Activated T-helper 2 cell treated with anti-CD3 and anti-CD28 coated beads, Interferon-gamma antibody, Interleukin-2, Interleukin-4, amounts not matched to agents 10 μg/mL and 5 μg/mL and 100 μg/mL, durations not matched to agents 14 hours and 24 hours and 36 hours (primary cell): ENCODE data around the gene FOXO3. TPM values are rescaled to one million over a fixed set of nuclear protein-coding genes. Genes with fewer than 3 reads are reported as not detected.
"Not testable (repeated sequence)": the region's sequence is repeated elsewhere in the genome, so short reads cannot be mapped to it uniquely, and the experiment has no call there.

Source experiments
- DNase-seq: peaks from one replicate; pipeline ENCODE4 v3.0.0; 2021; ENCODE audit warnings: low spot score
- H3K27ac Mint-ChIP-seq: one replicate; pipeline ENCODE4 v1.8.0; 2021; ENCODE audit warnings: mixed read lengths
- H3K27me3 Mint-ChIP-seq: one replicate; pipeline ENCODE4 v1.8.0; 2021; ENCODE audit warnings: low read depth, mixed read lengths
- H3K36me3 Mint-ChIP-seq: one replicate; pipeline ENCODE4 v1.8.0; 2021; ENCODE audit warnings: low read depth, mixed read lengths
- H3K4me1 Mint-ChIP-seq: one replicate; pipeline ENCODE4 v1.8.0; 2021; ENCODE audit warnings: low read depth, mixed read lengths
- H3K4me3 Mint-ChIP-seq: one replicate; pipeline ENCODE4 v1.8.0; 2021; ENCODE audit warnings: low read depth, mild to moderate bottlenecking, moderate library complexity, mixed read lengths
- H3K9me3 Mint-ChIP-seq: one replicate; pipeline ENCODE4 v1.8.0; 2021; ENCODE audit warnings: mixed read lengths
- intact Hi-C: fragments of 100-400 bp; cut with micrococcal nuclease; formaldehyde crosslinking; loops from one replicate; pipeline ENCODE4 v1.15.1; 2023
- total RNA-seq: library from RNA; stranded (reverse); gene quantifications from 2 replicates; pipeline ENCODE4 v1.2.3, GENCODE V29; 2022

The FOXO3 gene
- total RNA-seq, 1 donor from 2014 or later = 4.7 TPM

DNA sequence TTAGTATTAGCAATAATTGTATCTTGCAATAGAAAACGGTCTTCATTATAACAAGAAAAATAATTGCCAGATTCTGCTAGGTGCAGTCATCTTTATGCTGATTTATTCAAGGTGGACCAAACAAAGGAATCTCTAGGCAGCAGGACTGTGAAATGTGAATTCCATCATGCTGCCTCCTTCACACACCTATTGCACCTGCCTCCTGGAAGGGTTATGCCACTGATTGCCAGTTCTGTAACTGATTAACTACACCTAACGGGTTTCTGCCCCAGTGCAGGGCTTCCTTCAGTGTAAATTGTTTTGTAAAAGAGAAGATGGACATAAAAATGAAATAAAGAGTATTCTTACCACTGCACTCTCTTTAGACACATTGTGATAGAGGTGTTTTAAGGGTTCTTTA is 96.1 kb downstream of the FOXO3 start:
- Mint-ChIP-seq H3K4me3 (no peak overlapping the region), H3K36me3 (no peaks in the 10 kb centered on the region), H3K27ac (no peak overlapping the region), H3K27me3 (peaks cover 4% of the 10 kb centered on the region), H3K4me1 (peaks cover 8% of the 10 kb centered on the region), H3K9me3 (no peaks in the 10 kb centered on the region)
- intact Hi-C loops = no loop called here
- no peak for DNase-seq

DNA sequence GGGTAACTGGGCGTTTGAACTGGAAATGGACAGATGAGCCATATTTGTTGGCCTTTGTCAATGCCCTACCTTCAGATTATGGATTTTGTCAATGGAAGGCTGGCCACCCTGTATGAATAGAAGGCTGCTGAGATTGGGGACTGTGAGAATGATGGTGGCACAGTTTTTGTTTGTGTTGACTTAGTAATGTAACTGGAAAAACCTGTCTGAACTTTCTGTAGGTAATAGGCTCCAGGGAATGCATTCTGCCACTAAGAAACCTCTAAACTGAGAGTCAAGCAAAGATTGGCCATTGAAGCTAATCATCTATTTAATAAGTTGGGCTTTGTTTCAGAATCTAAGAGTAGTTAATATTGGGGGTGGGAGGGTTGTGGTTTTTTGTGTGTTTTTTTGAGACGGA is 97.5 kb downstream of the FOXO3 start:
- peaks cover 4% of the 10 kb centered on the region for H3K27me3 Mint-ChIP-seq
- intact Hi-C loops = no loop called here
- H3K4me3 Mint-ChIP-seq = no peak overlapping the region
- H3K36me3 Mint-ChIP-seq = no peaks in the 10 kb centered on the region
- H3K9me3 Mint-ChIP-seq = no peaks in the 10 kb centered on the region
- no peak for DNase-seq
- H3K4me1 Mint-ChIP-seq = peaks cover 8% of the 10 kb centered on the region
- no peak overlapping the region for H3K27ac Mint-ChIP-seq

DNA sequence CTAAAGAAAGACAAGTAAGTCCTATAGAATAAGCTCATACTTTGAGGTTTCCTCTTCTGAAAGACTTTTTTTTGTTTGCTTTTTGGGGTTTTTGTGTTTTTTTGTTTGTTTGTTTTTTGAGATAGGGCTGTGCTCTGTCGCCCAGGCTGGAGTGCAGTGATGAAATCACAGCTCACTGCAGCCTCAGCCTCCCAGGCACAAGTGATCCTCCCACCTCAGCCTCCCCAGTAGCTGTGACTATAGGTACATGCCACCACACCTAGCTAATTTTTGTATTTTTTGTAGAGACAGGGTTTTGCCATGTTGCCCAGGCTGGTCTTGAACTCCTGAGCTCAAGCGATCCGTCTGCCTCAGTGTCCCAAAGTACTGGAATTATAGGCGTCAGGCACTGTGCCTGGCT is 98.1 kb downstream of the FOXO3 start:
- H3K27ac Mint-ChIP-seq, H3K27me3 Mint-ChIP-seq, H3K36me3 Mint-ChIP-seq, H3K4me3 Mint-ChIP-seq, H3K9me3 Mint-ChIP-seq, intact Hi-C loops, H3K4me1 Mint-ChIP-seq, DNase-seq: not testable (repeated sequence)

DNA sequence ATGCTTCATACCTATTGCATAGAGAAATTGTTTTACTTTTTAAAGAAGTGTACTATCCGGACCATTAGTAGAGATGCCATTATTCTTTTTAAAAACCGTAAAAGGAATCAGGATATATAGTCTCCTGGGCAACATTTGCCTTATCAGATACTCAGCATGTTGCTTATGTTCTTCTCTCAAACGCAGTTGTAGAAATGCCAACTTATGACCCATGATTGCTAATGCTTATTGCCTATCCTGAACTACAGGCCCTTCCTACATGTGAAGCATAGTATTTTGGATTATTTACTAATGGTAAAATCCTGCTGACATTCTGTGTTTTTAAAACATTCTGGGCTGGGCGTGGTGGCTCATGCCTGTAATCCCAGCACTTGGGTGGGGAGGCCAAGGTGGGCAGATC is 99.5 kb downstream of the FOXO3 start:
- intact Hi-C loops = no loop called here
- Mint-ChIP-seq H3K36me3 (peaks cover 5% of the 10 kb centered on the region), H3K27me3 (peaks cover 4% of the 10 kb centered on the region), H3K4me3 (no peak overlapping the region), H3K27ac (no peak overlapping the region), H3K9me3 (no peaks in the 10 kb centered on the region), H3K4me1 (peaks cover 1% of the 10 kb centered on the region)
- no peak for DNase-seq

DNA sequence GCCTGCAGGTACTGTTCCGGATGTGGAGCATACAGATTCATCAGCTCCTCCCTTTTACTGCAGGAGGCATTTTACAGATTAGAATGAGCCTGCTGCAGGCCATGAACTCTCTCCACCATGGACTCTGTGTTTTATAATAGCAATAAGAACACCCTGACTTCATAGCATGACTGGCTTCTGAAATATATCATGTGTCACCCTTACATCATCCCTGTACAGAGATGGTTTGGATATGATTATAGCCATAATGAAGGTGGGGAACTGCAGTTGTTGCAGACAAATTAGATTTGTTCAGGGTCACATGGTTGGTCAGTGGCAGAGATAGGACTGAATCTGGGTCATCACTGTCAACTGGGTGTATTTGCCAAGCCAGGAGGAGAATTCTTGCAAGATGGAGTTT is 100.7 kb downstream of the FOXO3 start:
- DNase-seq = no peak
- H3K4me3 Mint-ChIP-seq = no peak overlapping the region
- H3K36me3 Mint-ChIP-seq = peaks cover 5% of the 10 kb centered on the region
- peaks cover 4% of the 10 kb centered on the region for H3K27me3 Mint-ChIP-seq
- no peak overlapping the region for H3K27ac Mint-ChIP-seq
- no peaks in the 10 kb centered on the region for H3K9me3 Mint-ChIP-seq
- intact Hi-C loops = no loop called here
- H3K4me1 Mint-ChIP-seq = peaks cover 6% of the 10 kb centered on the region

DNA sequence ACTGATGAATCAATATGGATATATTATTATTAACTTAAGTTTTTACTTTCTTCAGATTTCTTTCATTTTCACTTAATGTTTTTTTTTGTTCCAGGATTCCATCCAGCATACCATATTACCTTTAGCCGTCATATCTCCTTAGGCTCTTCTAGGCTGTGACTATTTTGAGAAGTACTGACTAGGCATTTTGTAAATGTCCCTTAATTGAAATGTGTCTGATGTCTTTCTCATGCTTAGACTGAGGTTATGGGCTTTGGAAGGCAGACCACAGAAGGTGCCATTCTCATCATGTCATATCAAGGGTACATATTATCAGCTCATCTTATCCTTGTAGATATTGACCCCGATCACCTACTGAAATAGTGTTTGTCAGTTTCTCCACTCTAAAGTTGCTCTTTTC is 101.3 kb downstream of the FOXO3 start:
- Mint-ChIP-seq H3K4me1 (peaks cover 11% of the 10 kb centered on the region), H3K27ac (no peak overlapping the region), H3K36me3 (peaks cover 5% of the 10 kb centered on the region), H3K27me3 (peaks cover 6% of the 10 kb centered on the region), H3K4me3 (no peak overlapping the region), H3K9me3 (no peaks in the 10 kb centered on the region)
- intact Hi-C loops = no loop called here
- DNase-seq = no peak

DNA sequence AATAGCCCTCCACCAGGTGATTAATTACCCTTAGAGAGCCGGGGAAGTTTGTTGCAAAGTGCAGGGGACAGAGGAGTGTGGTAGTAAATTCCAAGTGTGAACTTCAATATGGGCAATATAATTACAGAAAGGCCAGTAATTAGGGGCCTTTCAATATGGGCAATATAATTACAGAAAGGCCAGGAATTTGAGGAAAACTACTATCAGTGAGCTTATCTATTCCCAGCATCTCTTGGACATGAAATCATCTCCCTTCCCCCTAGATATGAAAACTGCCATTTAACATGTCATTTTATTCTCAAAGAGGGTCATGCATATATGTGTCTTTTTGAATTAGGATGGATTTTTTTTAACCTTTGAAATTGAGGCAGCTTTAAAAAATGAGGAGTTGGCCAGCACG is 102.0 kb downstream of the FOXO3 start:
- intact Hi-C loops = no loop called here

DNA sequence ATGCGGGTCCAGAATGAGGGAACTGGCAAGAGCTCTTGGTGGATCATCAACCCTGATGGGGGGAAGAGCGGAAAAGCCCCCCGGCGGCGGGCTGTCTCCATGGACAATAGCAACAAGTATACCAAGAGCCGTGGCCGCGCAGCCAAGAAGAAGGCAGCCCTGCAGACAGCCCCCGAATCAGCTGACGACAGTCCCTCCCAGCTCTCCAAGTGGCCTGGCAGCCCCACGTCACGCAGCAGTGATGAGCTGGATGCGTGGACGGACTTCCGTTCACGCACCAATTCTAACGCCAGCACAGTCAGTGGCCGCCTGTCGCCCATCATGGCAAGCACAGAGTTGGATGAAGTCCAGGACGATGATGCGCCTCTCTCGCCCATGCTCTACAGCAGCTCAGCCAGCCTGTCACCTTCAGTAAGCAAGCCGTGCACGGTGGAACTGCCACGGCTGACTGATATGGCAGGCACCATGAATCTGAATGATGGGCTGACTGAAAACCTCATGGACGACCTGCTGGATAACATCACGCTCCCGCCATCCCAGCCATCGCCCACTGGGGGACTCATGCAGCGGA is 102.9 kb downstream of the FOXO3 start:
- DNase-seq, H3K27me3 Mint-ChIP-seq, H3K4me3 Mint-ChIP-seq, intact Hi-C loops, H3K36me3 Mint-ChIP-seq, H3K27ac Mint-ChIP-seq, H3K9me3 Mint-ChIP-seq: not testable (repeated sequence)
- H3K4me1 Mint-ChIP-seq = peaks cover 19% of the 10 kb centered on the region

More for the DNA sequence above, 102.0 kb downstream of the FOXO3 start:
- peaks cover 5% of the 10 kb centered on the region for H3K36me3 Mint-ChIP-seq
- H3K4me1 Mint-ChIP-seq = peaks cover 19% of the 10 kb centered on the region
- no peak overlapping the region for H3K4me3 Mint-ChIP-seq
- no peaks in the 10 kb centered on the region for H3K9me3 Mint-ChIP-seq
- H3K27me3 Mint-ChIP-seq = peaks cover 6% of the 10 kb centered on the region
- no peak for DNase-seq
- H3K27ac Mint-ChIP-seq = no peak overlapping the region

DNA sequence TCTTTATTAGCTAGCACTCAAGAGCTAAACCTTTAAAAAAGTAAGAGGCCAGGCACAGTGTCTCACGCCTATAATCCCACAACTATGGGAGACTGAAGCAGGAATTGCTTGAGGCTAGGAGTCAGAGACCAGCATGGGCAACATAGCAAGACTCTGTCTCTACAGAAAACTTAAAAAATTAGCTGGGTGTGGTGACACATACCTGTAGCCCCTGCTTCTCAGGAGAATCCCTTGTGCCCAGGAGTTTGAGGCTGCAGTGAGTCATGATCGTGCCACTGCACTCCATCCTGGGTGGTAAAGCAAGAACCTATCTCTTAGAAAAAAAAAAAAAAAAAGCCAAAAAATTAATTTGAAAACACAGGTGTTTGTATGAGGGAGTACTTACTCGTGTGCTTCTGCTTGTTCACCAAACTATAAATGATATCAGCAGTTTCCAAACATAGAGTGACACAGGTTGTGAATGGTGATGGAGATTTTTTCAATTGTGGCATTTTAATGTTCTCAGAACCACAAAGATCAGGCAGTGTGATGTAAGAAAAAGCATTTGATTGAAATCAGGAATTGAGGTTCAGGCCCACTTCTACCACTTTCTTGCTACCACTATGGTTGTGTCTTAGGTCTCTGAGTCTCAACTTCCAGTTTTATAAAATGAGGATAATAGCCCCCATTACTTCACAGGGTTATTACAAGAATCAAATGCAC is 104.9 kb downstream of the FOXO3 start:
- H3K36me3 Mint-ChIP-seq = peaks cover 9% of the 10 kb centered on the region
- intact Hi-C loops = loop anchor here (5.0 kb wide), 1 partner anchor 33 kb away; no protein-coding TSS in a partner anchor
- peaks cover 19% of the 10 kb centered on the region for H3K4me1 Mint-ChIP-seq
- no peak for DNase-seq
- no peak overlapping the region for H3K4me3 Mint-ChIP-seq
- H3K9me3 Mint-ChIP-seq = no peaks in the 10 kb centered on the region
- peaks cover 2% of the 10 kb centered on the region for H3K27me3 Mint-ChIP-seq
- no peak overlapping the region for H3K27ac Mint-ChIP-seq

DNA sequence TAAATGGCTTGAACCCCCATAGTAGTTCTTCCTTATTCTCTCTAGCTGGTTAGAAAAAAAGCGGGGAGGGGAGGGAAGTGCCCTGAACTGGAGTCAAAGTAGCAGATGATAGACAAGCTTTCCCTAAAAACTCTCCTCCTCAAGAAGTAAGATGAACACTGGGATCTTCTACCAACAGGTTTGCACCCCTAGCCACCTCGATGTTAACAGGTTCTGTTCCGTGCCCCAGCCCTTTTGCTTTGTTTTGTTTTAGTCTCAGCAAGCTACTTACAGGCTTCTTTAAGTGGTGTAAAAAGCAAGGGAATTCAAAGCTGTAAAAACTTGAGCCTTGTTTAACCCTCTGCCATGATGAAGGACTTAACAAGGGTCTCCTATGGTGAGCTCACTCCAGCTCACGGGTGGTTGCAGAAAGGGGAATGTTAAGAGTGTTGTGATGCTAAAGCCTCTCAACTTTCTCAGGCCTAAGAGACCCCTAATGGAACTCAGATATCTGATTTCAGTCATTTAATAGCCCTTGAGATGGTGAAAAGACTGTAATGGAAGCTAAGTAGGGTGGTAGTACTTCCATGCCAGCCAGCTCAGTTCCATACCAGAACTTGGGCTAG is 106.0 kb downstream of the FOXO3 start:
- Mint-ChIP-seq H3K27me3 (peaks cover 2% of the 10 kb centered on the region), H3K4me3 (no peak overlapping the region), H3K27ac (no peak overlapping the region), H3K9me3 (no peaks in the 10 kb centered on the region), H3K36me3 (peaks cover 9% of the 10 kb centered on the region), H3K4me1 (peaks cover 18% of the 10 kb centered on the region)
- DNase-seq = no peak
- intact Hi-C loops = loop anchor here (5.0 kb wide), 1 partner anchor 34 kb away; no protein-coding TSS in a partner anchor

DNA sequence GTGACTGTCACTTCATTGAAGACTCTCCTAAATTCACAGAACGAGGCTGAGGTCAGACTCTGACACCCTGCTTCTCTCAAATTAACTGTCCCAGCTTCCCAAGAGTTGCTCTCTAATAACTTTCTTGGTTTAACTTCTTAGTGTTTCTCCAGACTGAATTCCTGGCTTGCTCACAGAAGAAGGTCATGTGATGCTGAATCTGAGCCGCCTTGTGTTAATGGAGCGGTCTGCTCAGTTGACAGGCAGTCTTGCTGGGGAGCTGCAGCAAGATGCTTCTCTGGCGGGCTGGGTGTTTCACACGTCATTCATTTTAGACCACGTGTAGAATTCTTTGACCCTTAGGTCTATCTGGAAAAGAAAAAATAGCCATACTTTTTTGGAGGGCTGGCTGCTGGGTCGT is 107.3 kb downstream of the FOXO3 start:
- H3K9me3 Mint-ChIP-seq = no peaks in the 10 kb centered on the region
- peaks cover 2% of the 10 kb centered on the region for H3K27me3 Mint-ChIP-seq
- no peak overlapping the region for H3K27ac Mint-ChIP-seq
- intact Hi-C loops = loop anchor here (5.0 kb wide), 1 partner anchor 36 kb away; no protein-coding TSS in a partner anchor
- DNase-seq = no peak
- peaks cover 18% of the 10 kb centered on the region for H3K4me1 Mint-ChIP-seq
- H3K36me3 Mint-ChIP-seq = peaks cover 9% of the 10 kb centered on the region
- no peak overlapping the region for H3K4me3 Mint-ChIP-seq

DNA sequence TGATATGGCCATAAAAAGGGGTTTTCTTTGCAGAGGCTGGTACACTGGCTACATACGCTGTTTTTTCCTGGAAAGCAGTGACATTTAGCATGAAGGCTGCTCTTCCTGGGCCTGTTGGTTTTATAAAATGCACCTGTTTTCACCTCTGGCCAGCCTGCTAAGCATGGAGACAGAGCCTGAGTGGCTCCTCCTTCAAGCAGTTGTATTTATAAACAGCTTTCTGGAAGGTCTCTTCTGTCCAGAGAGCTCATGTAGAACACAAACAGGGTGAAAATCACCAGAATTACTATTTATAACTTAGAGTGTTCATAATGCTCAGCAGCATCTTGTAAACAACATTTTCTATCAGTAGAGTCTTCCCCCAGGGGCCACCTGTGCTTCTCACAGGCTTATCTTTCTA is 109.0 kb downstream of the FOXO3 start:
- intact Hi-C loops = loop anchor here (5.0 kb wide), 1 partner anchor 37 kb away; no protein-coding TSS in a partner anchor
- Mint-ChIP-seq H3K4me1 (peaks cover 18% of the 10 kb centered on the region), H3K4me3 (no peak overlapping the region)

DNA sequence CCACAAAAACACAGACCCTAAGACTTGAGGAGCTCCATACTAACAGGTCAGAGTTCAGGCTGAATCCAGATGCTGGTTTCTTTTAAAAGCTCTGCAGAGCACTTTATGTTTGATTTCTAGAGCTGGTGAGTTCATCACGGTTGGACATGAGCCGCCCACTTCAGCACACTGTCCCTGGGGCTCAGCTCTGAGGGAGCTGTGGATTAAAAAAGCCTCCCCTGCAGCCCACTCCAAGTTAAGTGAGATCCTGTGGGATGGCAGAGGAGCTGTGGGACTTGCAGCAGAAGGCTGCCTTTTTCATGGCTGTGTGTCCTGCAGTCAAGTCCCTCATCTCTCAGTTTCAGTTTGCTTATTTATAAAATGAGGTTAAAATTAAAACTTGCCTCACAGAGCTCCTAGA is 110.5 kb downstream of the FOXO3 start:
- Mint-ChIP-seq H3K27me3 (peaks cover 7% of the 10 kb centered on the region), H3K27ac (no peak overlapping the region), H3K9me3 (no peaks in the 10 kb centered on the region), H3K4me1 (peaks cover 13% of the 10 kb centered on the region), H3K4me3 (no peak overlapping the region), H3K36me3 (peaks cover 4% of the 10 kb centered on the region)
- no peak for DNase-seq
- intact Hi-C loops = no loop called here

More for the DNA sequence above, 109.0 kb downstream of the FOXO3 start:
- H3K9me3 Mint-ChIP-seq = no peaks in the 10 kb centered on the region
- no peak overlapping the region for H3K27ac Mint-ChIP-seq
- peaks cover 9% of the 10 kb centered on the region for H3K36me3 Mint-ChIP-seq
- DNase-seq = no peak
- peaks cover 7% of the 10 kb centered on the region for H3K27me3 Mint-ChIP-seq
